Kidney (tissue), 14 donors: ENCODE measurements around the gene EXOSC6. TPM values are rescaled to one million over a fixed set of nuclear protein-coding genes. Genes with fewer than 3 reads are reported as not detected.
"Not testable (repeated sequence)": the region's sequence is repeated elsewhere in the genome, so short reads cannot be mapped to it uniquely, and the experiment has no call there.

Experiments
- DNase-seq, 5 donors: peaks; one replicate each; pipeline ENCODE4 v3.0.0-alpha.2; 2013 to 2020
- FAIRE-seq: peaks from 2 replicates; lab custom pipeline; 2012; peaks lifted over from hg19 to GRCh38; lab: Jason Lieb, UNC
- H3K27ac ChIP-seq, 2 donors: one replicate each; pipeline ENCODE4 v1.7.0; 2013; ENCODE audit warnings: low read depth in 2 of 2, low read length in 2 of 2, inconsistent platforms in 1 of 2
- H3K27me3 ChIP-seq: one replicate; pipeline ENCODE4 v1.7.1; 2013; ENCODE audit warnings: low read length, inconsistent platforms; ENCODE audit not compliant: control insufficient read depth, insufficient read depth
- H3K36me3 ChIP-seq, 3 donors: one replicate each; pipeline versions ENCODE4 v1.7.0 to v1.7.1; 2013; ENCODE audit warnings: low read length in 3 of 3, control low read depth in 1 of 3, inconsistent platforms in 1 of 3; ENCODE audit not compliant: insufficient read depth in 3 of 3, control insufficient read depth in 2 of 3
- H3K4me1 ChIP-seq, 3 donors: one replicate each; pipeline versions ENCODE4 v1.7.0 to v1.7.1; 2013; ENCODE audit warnings: low read length in 3 of 3, inconsistent platforms in 1 of 3, low read depth in 1 of 3; ENCODE audit not compliant: control insufficient read depth in 2 of 3, insufficient read depth in 2 of 3
- H3K4me3 ChIP-seq, 3 donors: one replicate each; pipeline versions ENCODE4 v1.7.0 to v1.8.1; 2013; ENCODE audit warnings: low read length in 3 of 3, control low read depth in 1 of 3, inconsistent platforms in 1 of 3
- H3K9ac ChIP-seq, 3 donors: one replicate each; pipeline versions ENCODE4 v1.7.0 to v1.7.1; 2013; ENCODE audit warnings: low read length in 3 of 3, control low read depth in 1 of 3, inconsistent platforms in 1 of 3
- H3K9me3 ChIP-seq, 3 donors: one replicate each; pipeline versions ENCODE4 v1.7.0 to v1.7.1; 2013; ENCODE audit warnings: low read length in 3 of 3, control low read depth in 1 of 3, inconsistent platforms in 1 of 3; ENCODE audit not compliant: control insufficient read depth in 2 of 3, insufficient read depth in 1 of 3
- intact Hi-C: fragments of 100-400 bp; cut with DNase I; formaldehyde crosslinking; loops from one replicate; pipeline ENCODE4 v1.11.1; 2022
- polyA plus RNA-seq: library from polyadenylated mRNA; stranded (reverse); fragments of 350-450 nt; fragmentation: Illumina TruSeq; extraction: RNeasy Lipid Tissue Mini Kit (QIAGEN cat#74804); gene quantifications from one replicate; pipeline ENCODE4 v1.2.3, GENCODE V29; 2014; ENCODE audit warnings: low read depth, low replicate concordance; ENCODE audit not compliant: insufficient read depth
- total RNA-seq: library from RNA; stranded (reverse); fragmentation: NEBNext Ultra II Directional; extraction: Animal tissue kit (Norgen Biotek cat#: 25700); gene quantifications from one replicate; pipeline ENCODE4 v1.2.1, GENCODE V29; 2021
- TF ChIP-seq, protein P1 (sequence below): IDR thresholded peaks from 3 replicates; pipeline ENCODE4 v1.5.1; 2012; ENCODE audit warnings: mild to moderate bottlenecking, moderate library complexity, borderline replicate concordance; ENCODE audit not compliant: insufficient read depth; ENCODE audit errors: extremely low read depth
- donor health status: control.
- donor health status: control.
- donor health status: control.
- donor health status: control.
- donor health status: control.
- donor health status: DM: yes; HTN: yes; CAD: no.
- donor health status: Normal renal cell carcinoma (clear cell type).

Gene EXOSC6
- total and polyA plus RNA-seq, 2 donors from 2014 or later, result 13.1 to 22.6 TPM

DNA sequence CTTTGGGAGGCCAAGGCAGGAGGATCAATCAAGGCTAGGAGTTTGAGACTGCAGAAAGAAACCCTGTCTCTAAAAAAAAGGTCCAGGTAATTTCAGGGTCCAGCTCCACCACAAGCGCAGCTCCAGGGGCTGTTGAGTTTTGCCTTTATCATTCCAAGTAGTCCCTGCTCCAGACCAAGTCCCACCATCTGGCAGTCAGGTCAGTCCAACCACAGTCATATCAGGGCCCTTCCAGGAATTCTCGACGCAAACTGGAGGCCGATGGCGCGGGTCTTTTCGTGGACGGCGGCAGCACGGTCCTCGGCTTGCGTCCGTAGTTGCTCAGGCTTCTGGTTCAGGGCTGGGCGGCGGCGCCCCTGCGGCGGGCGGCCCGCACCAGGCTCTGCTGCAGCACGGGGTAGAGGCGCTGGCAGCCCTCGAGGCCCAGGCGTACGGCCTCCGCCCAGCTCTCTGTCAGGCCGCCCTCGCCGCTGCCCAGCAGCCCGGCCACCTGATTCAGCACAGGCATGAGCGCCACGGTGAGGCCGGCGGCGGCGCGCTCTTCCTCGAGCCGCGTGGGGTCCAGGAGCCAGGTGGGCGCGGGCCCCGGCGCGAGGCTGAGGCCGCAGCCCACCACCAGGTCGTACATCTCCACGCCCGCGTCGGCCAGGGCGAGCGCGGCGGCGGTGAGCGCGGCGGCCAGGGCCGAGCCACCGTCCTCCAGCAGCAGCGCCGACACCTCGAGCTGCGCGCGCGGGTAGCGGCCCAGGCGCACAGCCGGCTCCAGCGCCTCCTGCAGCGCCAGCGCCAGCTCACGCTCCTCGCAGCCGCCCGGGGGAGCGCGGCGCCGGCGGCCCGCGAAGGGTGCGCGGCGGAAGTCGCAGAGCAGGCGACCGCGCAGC, 752 bp downstream of the EXOSC6 start:
- Histone ChIP-seq H3K27me3 (no peaks in the 10 kb centered on the region), H3K27ac (peak overlapping the region; percentile 51 to 65), H3K4me1 (peaks cover 0 to 4% (median 0%) of the 10 kb centered on the region in 3 donors), H3K4me3 (peak overlapping the region; percentile 44 to 68 (median 58)), H3K36me3 (peaks cover 0 to 36% (median 23%) of the 10 kb centered on the region in 3 donors), H3K9me3 (no peaks in the 10 kb centered on the region), H3K9ac (peak overlapping the region in 2 of 3 donors; percentile 55 to 67)
- TF ChIP-seq, protein P1, sequence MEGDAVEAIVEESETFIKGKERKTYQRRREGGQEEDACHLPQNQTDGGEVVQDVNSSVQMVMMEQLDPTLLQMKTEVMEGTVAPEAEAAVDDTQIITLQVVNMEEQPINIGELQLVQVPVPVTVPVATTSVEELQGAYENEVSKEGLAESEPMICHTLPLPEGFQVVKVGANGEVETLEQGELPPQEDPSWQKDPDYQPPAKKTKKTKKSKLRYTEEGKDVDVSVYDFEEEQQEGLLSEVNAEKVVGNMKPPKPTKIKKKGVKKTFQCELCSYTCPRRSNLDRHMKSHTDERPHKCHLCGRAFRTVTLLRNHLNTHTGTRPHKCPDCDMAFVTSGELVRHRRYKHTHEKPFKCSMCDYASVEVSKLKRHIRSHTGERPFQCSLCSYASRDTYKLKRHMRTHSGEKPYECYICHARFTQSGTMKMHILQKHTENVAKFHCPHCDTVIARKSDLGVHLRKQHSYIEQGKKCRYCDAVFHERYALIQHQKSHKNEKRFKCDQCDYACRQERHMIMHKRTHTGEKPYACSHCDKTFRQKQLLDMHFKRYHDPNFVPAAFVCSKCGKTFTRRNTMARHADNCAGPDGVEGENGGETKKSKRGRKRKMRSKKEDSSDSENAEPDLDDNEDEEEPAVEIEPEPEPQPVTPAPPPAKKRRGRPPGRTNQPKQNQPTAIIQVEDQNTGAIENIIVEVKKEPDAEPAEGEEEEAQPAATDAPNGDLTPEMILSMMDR, result peak; percentile 8
- FAIRE-seq, result no peak
- intact Hi-C loops, result no loop called here
- peak; percentile 47 to 79 (median 63) for DNase-seq

DNA sequence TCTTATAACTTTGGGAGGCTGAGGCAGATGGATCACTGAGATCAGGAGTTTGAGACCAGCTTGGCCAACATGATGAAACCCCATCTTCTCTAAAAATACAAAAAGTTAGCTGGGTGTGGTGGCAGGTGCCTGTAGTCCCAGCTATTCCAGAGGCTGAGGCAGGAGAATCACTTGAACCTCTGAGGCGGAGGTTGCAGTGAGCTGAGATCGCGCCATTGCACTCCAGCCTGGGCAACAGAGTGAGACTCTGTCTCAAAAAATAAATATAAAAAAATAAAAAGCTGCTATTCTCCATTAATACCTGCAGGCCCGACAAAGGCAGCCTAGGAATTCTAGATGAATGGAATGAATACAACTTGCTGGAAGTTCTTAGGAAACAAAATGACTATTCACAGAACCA, 2.0 kb downstream of the EXOSC6 start:
- intact Hi-C loops, H3K4me3 ChIP-seq, H3K9me3 ChIP-seq, H3K9ac ChIP-seq, FAIRE-seq, DNase-seq, H3K27ac ChIP-seq, H3K27me3 ChIP-seq, H3K4me1 ChIP-seq: not testable (repeated sequence)
- peaks cover 0 to 27% (median 14%) of the 10 kb centered on the region in 3 donors for H3K36me3 ChIP-seq

DNA sequence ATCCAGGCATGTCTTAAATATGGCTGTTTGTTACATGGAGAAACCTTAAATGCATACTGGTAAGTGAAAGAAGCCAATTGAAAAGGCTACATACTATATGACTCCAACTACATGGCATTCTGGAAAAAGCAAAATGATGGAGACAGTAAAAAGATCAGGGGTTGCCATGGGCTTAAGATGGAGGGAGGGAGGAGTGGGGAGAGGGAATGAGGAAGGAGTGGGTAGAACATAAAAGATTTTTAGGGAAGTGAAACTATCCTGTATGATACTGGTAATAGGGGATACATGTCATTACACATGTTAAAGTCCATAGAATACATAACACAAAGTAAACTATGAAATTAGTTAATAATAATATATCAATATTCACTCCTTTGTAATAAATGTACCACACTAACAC, 13.0 kb downstream of the EXOSC6 start:
- intact Hi-C loops, H3K36me3 ChIP-seq, FAIRE-seq, H3K9ac ChIP-seq, H3K27me3 ChIP-seq, H3K27ac ChIP-seq, DNase-seq, H3K4me1 ChIP-seq, H3K4me3 ChIP-seq, H3K9me3 ChIP-seq: not testable (repeated sequence)

DNA sequence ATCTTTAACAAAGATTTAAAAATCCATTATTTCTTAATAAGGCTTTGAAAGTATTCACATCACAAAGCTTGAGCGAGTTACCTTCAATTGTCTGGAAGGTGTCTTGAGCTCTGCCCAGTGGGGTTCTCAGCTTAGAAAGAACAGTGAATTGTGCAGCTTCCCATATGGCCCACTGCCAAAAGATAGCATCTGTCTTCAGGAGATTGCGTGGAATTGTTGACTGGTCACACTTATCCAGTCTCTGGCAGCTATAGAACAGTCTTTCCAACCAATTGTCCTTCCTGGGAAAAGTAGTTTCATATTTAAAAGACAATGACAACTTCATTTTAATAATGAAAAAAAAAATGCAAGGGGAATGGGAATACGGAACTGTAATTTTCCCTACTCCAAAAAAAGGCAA, 19.9 kb downstream of the EXOSC6 start:
- H3K36me3 ChIP-seq, FAIRE-seq, H3K9me3 ChIP-seq, H3K4me1 ChIP-seq, intact Hi-C loops, H3K9ac ChIP-seq, DNase-seq, H3K27me3 ChIP-seq, H3K27ac ChIP-seq, H3K4me3 ChIP-seq: not testable (repeated sequence)

DNA sequence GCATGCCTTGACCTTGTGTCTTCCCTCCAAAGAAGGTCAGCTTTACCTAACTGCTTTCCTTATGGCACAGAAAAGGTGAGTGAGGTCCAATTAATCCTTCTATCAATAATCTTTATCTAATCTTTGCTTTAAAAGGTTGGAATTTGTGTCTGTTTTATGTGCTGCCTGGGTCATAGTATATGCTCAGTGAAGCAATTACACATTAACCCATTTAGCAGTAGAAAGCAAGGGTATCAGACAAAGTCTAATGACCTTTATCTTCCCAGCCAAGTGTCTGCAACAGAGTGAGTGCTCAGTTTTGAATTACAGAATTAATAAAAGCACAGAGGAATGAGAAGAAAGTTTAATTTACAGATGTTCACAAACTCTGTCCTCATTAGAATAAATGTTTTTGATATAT, 25.7 kb downstream of the EXOSC6 start:
- DNase-seq, H3K9me3 ChIP-seq, H3K4me1 ChIP-seq, H3K9ac ChIP-seq, H3K27me3 ChIP-seq, FAIRE-seq, H3K36me3 ChIP-seq, H3K4me3 ChIP-seq, H3K27ac ChIP-seq, intact Hi-C loops: not testable (repeated sequence)

DNA sequence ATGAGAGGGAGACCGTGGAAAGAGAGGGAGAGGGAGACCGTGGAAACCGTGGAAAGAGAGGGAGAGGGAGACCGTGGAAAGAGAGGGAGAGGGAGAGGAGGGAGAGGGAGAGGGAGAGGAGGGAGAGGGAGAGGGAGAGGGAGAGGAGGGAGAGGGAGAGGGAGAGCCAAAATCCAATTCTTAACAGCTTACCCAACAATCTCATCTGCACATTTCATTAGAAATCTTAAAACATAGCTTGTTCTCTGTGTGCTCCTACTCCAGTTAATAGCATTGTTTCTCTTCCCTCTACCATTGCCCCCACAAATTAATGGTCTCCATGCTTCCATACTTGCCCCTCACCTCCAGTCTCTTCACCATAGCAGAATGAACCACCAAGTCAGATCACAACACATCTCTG, 26.3 kb downstream of the EXOSC6 start:
- FAIRE-seq, intact Hi-C loops: not testable (repeated sequence)

DNA sequence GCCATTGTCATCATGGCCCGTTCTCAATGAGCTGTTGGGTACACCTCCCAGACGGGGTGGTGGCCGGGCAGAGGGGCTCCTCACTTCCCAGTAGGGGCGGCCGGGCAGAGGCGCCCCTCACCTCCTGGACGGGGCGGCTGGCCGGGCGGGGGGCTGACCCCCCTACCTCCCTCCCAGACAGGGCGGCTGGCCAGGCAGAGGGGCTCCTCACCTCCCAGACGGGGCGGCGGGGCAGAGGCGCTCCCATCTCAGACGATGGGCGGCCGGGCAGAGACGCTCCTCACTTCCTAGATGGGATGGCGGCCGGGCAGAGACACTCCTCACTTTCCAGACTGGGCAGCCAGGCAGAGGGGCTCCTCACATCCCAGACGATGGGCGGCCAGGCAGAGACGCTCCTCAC, 27.1 kb downstream of the EXOSC6 start:
- H3K9me3 ChIP-seq, H3K4me3 ChIP-seq, H3K4me1 ChIP-seq, FAIRE-seq, intact Hi-C loops, H3K9ac ChIP-seq, DNase-seq, H3K27me3 ChIP-seq, H3K36me3 ChIP-seq, H3K27ac ChIP-seq: not testable (repeated sequence)

More for the DNA sequence above, 26.3 kb downstream of the EXOSC6 start:
- H3K4me1 ChIP-seq, H3K27ac ChIP-seq, H3K4me3 ChIP-seq, DNase-seq, H3K9me3 ChIP-seq, H3K36me3 ChIP-seq, H3K27me3 ChIP-seq, H3K9ac ChIP-seq: not testable (repeated sequence)
